H9 (cell line): ENCODE data around the gene COQ8A. TPM values are rescaled to one million over a fixed set of nuclear protein-coding genes. Genes with fewer than 3 reads are reported as not detected.

Experiments
- DNase-seq: peaks from one replicate; pipeline ENCODE4 v3.0.0-alpha.2; 2017
- H2AFZ ChIP-seq: one replicate; pipeline ENCODE4 v1.6.1; 2013; ENCODE audit warnings: mild to moderate bottlenecking, low read length, control low read depth, moderate library complexity
- H2AK5ac ChIP-seq: 2 replicates; pipeline ENCODE4 v1.6.1; 2013; ENCODE audit warnings: low read length, control low read depth, mixed read lengths; ENCODE audit not compliant: insufficient read length
- H2BK120ac ChIP-seq: one replicate; pipeline ENCODE4 v1.6.1; 2013; ENCODE audit warnings: low read depth, mild to moderate bottlenecking, low read length, control low read depth, inconsistent platforms; ENCODE audit not compliant: poor library complexity, severe bottlenecking
- H2BK12ac ChIP-seq: 2 replicates; pipeline ENCODE4 v1.6.1; 2013; ENCODE audit warnings: low read length, control low read depth, mixed read lengths, low read depth; ENCODE audit not compliant: insufficient read length
- H2BK15ac ChIP-seq: 2 replicates; pipeline ENCODE4 v1.6.1; 2013; ENCODE audit warnings: low read depth, low read length, control low read depth
- H2BK20ac ChIP-seq: one replicate; pipeline ENCODE4 v1.6.1; 2013; ENCODE audit warnings: low read depth, mild to moderate bottlenecking, low read length, control low read depth, inconsistent platforms; ENCODE audit not compliant: poor library complexity, severe bottlenecking
- H2BK5ac ChIP-seq: 2 replicates; pipeline ENCODE4 v1.6.1; 2013; ENCODE audit warnings: low read length, control low read depth, mixed read lengths; ENCODE audit not compliant: insufficient read length
- H3K14ac ChIP-seq: 2 replicates; pipeline ENCODE4 v1.6.1; 2013; ENCODE audit warnings: low read length, control low read depth; ENCODE audit not compliant: insufficient read depth
- H3K18ac ChIP-seq: 2 replicates; pipeline ENCODE4 v1.6.1; 2013; ENCODE audit warnings: low read depth, mild to moderate bottlenecking, mixed read lengths, low read length, control low read depth; ENCODE audit not compliant: insufficient read length
- H3K23ac ChIP-seq: 2 replicates; pipeline ENCODE4 v1.6.1; 2013; ENCODE audit warnings: low read length, control low read depth, mixed read lengths, low read depth; ENCODE audit not compliant: insufficient read length
- H3K23me2 ChIP-seq: 2 replicates; pipeline ENCODE4 v1.6.1; 2013; ENCODE audit warnings: low read depth, mild to moderate bottlenecking, mixed read lengths, low read length, control low read depth; ENCODE audit not compliant: insufficient read length, poor library complexity, severe bottlenecking
- H3K27ac ChIP-seq: 2 replicates; pipeline ENCODE4 v1.5.1; 2013; ENCODE audit warnings: low read length, control low read depth, mixed read lengths, low read depth; ENCODE audit not compliant: insufficient read length
- H3K27me3 ChIP-seq: 2 replicates; pipeline ENCODE4 v1.6.1; 2013; ENCODE audit warnings: low read length, control low read depth, inconsistent platforms; ENCODE audit not compliant: insufficient read depth
- H3K4ac ChIP-seq: 2 replicates; pipeline ENCODE4 v1.6.1; 2013; ENCODE audit warnings: low read depth, mild to moderate bottlenecking, control low read depth, inconsistent platforms, low read length, moderate library complexity
- H3K4me1 ChIP-seq: 2 replicates; pipeline ENCODE4 v1.6.1; 2013; ENCODE audit warnings: low read length, control low read depth, inconsistent platforms; ENCODE audit not compliant: insufficient read depth
- H3K4me2 ChIP-seq: 2 replicates; pipeline ENCODE4 v1.6.1; 2013; ENCODE audit warnings: low read length, control low read depth, mixed read lengths; ENCODE audit not compliant: insufficient read length, insufficient read depth
- H3K56ac ChIP-seq: 2 replicates; pipeline ENCODE4 v1.6.1; 2013; ENCODE audit warnings: low read depth, mild to moderate bottlenecking, mixed read lengths, low read length, control low read depth; ENCODE audit not compliant: insufficient read length
- H3K79me1 ChIP-seq: 2 replicates; pipeline ENCODE4 v1.6.1; 2013; ENCODE audit warnings: low read depth, mild to moderate bottlenecking, moderate library complexity, low read length, control low read depth, inconsistent platforms; ENCODE audit not compliant: insufficient read depth, poor library complexity, severe bottlenecking
- H3K79me2 ChIP-seq: 2 replicates; pipeline ENCODE4 v1.6.1; 2013; ENCODE audit warnings: low read length, control low read depth, inconsistent platforms; ENCODE audit not compliant: insufficient read depth
- H3K9ac ChIP-seq: 2 replicates; pipeline ENCODE4 v1.6.1; 2013; ENCODE audit warnings: low read length, control low read depth, mixed read lengths; ENCODE audit not compliant: insufficient read length; ENCODE audit errors: extremely low read depth
- H3K9me3 ChIP-seq: one replicate; pipeline ENCODE4 v1.6.1; 2013; ENCODE audit warnings: low read depth, low read length, inconsistent platforms; ENCODE audit not compliant: control insufficient read depth
- H3T11ph ChIP-seq: one replicate; pipeline ENCODE4 v1.6.1; 2013; ENCODE audit warnings: mild to moderate bottlenecking, low read length, control low read depth, inconsistent platforms
- H4K20me1 ChIP-seq: one replicate; pipeline ENCODE4 v1.6.1; 2013; ENCODE audit not compliant: control insufficient read depth, insufficient read length, insufficient read depth
- H4K5ac ChIP-seq: 2 replicates; pipeline ENCODE4 v1.6.1; 2013; ENCODE audit warnings: low read depth, mild to moderate bottlenecking, mixed read lengths, low read length, control low read depth; ENCODE audit not compliant: insufficient read length
- H4K8ac ChIP-seq: replicated peaks from 2 replicates; pipeline ENCODE4 v1.6.1; 2013; ENCODE audit warnings: low read length, control low read depth, mixed read lengths, low read depth; ENCODE audit not compliant: insufficient read length
- H4K91ac ChIP-seq: 2 replicates; pipeline ENCODE4 v1.6.1; 2013; ENCODE audit warnings: low read depth, mild to moderate bottlenecking, moderate library complexity, mixed read lengths, low read length, control low read depth; ENCODE audit not compliant: insufficient read length
- H3K27ac Mint-ChIP-seq, 3 experiments: 2 replicates in 2 of 3; 3 replicates in 1 of 3; pipeline ENCODE4 v1.8.0; 2020 to 2021; ENCODE audit warnings: mixed read lengths in 3 of 3, mild to moderate bottlenecking in 1 of 3, moderate library complexity in 1 of 3
- H3K27me3 Mint-ChIP-seq: 2 replicates; pipeline ENCODE4 v1.8.0; 2021; ENCODE audit warnings: low read depth, mild to moderate bottlenecking, moderate library complexity, mixed read lengths
- H3K36me3 Mint-ChIP-seq, 3 experiments: 2 replicates in 2 of 3; 3 replicates in 1 of 3; pipeline ENCODE4 v1.8.0; 2020 to 2021; ENCODE audit warnings: low read depth in 3 of 3, mixed read lengths in 3 of 3; ENCODE audit not compliant: insufficient read depth in 1 of 3
- H3K4me1 Mint-ChIP-seq, 2 experiments: 2 replicates each; pipeline ENCODE4 v1.8.0; 2020; ENCODE audit warnings: mixed read lengths in 2 of 2
- H3K4me3 Mint-ChIP-seq, 2 experiments: 2 replicates in 1 of 2; 3 replicates in 1 of 2; pipeline ENCODE4 v1.8.0; 2020 to 2021; ENCODE audit warnings: mild to moderate bottlenecking in 2 of 2, mixed read lengths in 2 of 2, moderate library complexity in 1 of 2
- H3K9me3 Mint-ChIP-seq, 2 experiments: 2 replicates in 1 of 2; 3 replicates in 1 of 2; pipeline ENCODE4 v1.8.0; 2020; ENCODE audit warnings: mild to moderate bottlenecking in 2 of 2, mixed read lengths in 2 of 2, moderate library complexity in 1 of 2
- CTCF ChIP-seq: fragments of 200-600 bp; sonication (generic); conservative IDR thresholded peaks from 3 replicates; pipeline ENCODE4 v1.8.0; 2021; ENCODE audit warnings: antibody characterized with exemption, mild to moderate bottlenecking
- WGBS: extraction: QIAGEN DNeasy Blood & Tissue Kit; methylation state at CpG from one replicate; pipeline ENCODE4 v1.1.7; 2013; ENCODE audit warnings: missing lambda C conversion rate, low lambda C conversion rate, mixed read lengths; ENCODE audit not compliant: insufficient read length; ENCODE audit errors: extremely low coverage; 5-methylcytosine and 5-hydroxymethylcytosine counted together
- total RNA-seq: library from RNA; stranded (reverse); gene quantifications from 2 replicates; pipeline ENCODE4 v1.2.1, GENCODE V29; 2021

COQ8A gene
- total RNA-seq, 1 experiment from 2014 or later, result 26.0 TPM

GRCh38 chr1:226943156-226943555 is 3.1 kb downstream of the COQ8A start:
- H3K23ac ChIP-seq, result no peak overlapping the region
- TF ChIP-seq CTCF, result no peak
- Mint-ChIP-seq H3K4me1 (peaks cover 58 to 66% of the 10 kb centered on the region in 2 experiments), H3K36me3 (peaks cover 4 to 9% (median 8%) of the 10 kb centered on the region in 3 experiments), H3K9me3 (peaks cover 2% of the 10 kb centered on the region in 2 experiments; a peak in 1 of 5 replicates), H3K27ac (peak overlapping the region in 1 of 3 experiments; percentile 23; a peak in 1 of 7 replicates), H3K27me3 (peaks cover 9% of the 10 kb centered on the region), H3K4me3 (no peak overlapping the region)
- no peak overlapping the region for H3K4ac ChIP-seq
- no peaks in the 10 kb centered on the region for H3K27me3 ChIP-seq
- H3K56ac ChIP-seq, result no peak overlapping the region
- H2BK5ac ChIP-seq, result no peak overlapping the region
- no peak overlapping the region for H2BK15ac ChIP-seq
- no peaks in the 10 kb centered on the region for H3K9me3 ChIP-seq
- H3K23me2 ChIP-seq, result peaks cover 11% of the 10 kb centered on the region
- H2AFZ ChIP-seq, result no peak overlapping the region
- no peak overlapping the region for H4K8ac ChIP-seq
- no peak for DNase-seq
- H2BK120ac ChIP-seq, result no peak overlapping the region
- no peak overlapping the region for H3K18ac ChIP-seq
- no peak overlapping the region for H3K9ac ChIP-seq
- H3K79me2 ChIP-seq, result no peaks in the 10 kb centered on the region
- H2BK20ac ChIP-seq, result no peak overlapping the region
- no peak overlapping the region for H3K4me2 ChIP-seq
- WGBS, result no CpG with 5 or more reads among the region's 5 CpGs
- no peak overlapping the region for H3K27ac ChIP-seq
- no peak overlapping the region for H3T11ph ChIP-seq
- H4K5ac ChIP-seq, result no peak overlapping the region
- no peak overlapping the region for H2AK5ac ChIP-seq
- H3K14ac ChIP-seq, result no peak overlapping the region
- no peak overlapping the region for H2BK12ac ChIP-seq
- H4K91ac ChIP-seq, result no peak overlapping the region
- peaks cover 2% of the 10 kb centered on the region for H3K79me1 ChIP-seq
- H3K4me1 ChIP-seq, result peaks cover 8% of the 10 kb centered on the region
- no peaks in the 10 kb centered on the region for H4K20me1 ChIP-seq
